OCI-LY1 (cell line): ENCODE measurements around the gene DENND5A.

Experiments
- H2AFZ ChIP-seq: fragments of 200-600 bp; sonication (generic), shearing (Covaris generic); 2 replicates; pipeline ENCODE4 v1.6.0; 2014; ENCODE audit warnings: antibody characterized with exemption, mild to moderate bottlenecking, low read length
- H3F3A ChIP-seq: fragments of 200-600 bp; sonication (generic), shearing (Covaris generic); 2 replicates; pipeline ENCODE4 v1.6.0; 2014; ENCODE audit warnings: mild to moderate bottlenecking, antibody characterized with exemption, low read length, moderate library complexity; ENCODE audit not compliant: insufficient read depth
- H3K27ac ChIP-seq: fragments of 200-600 bp; sonication (generic); 2 replicates; pipeline ENCODE4 v1.5.1; 2014; ENCODE audit warnings: low read length, mixed run types, mild to moderate bottlenecking, low read depth; ENCODE audit not compliant: poor library complexity, severe bottlenecking
- H3K27me3 ChIP-seq: fragments of 200-600 bp; sonication (generic); 2 replicates; pipeline ENCODE4 v1.6.0; 2014; ENCODE audit warnings: antibody characterized with exemption, mild to moderate bottlenecking, low read length, moderate library complexity; ENCODE audit not compliant: insufficient read depth
- H3K36me3 ChIP-seq: fragments of 200-600 bp; sonication (generic); 2 replicates; pipeline ENCODE4 v1.6.1; 2014; ENCODE audit warnings: mild to moderate bottlenecking, antibody characterized with exemption, low read length, moderate library complexity, mixed read lengths; ENCODE audit not compliant: insufficient read depth
- H3K4me1 ChIP-seq: fragments of 200-600 bp; sonication (generic); 2 replicates; pipeline ENCODE4 v1.5.1; 2014; ENCODE audit warnings: mild to moderate bottlenecking, low read length, moderate library complexity; ENCODE audit not compliant: insufficient read depth, severe bottlenecking
- H3K4me2 ChIP-seq: fragments of 200-600 bp; sonication (generic), shearing (Covaris generic); 2 replicates; pipeline ENCODE4 v1.6.1; 2014; ENCODE audit warnings: low read length
- H3K4me3 ChIP-seq: fragments of 200-600 bp; sonication (generic); 2 replicates; pipeline ENCODE4 v1.5.1; 2014; ENCODE audit warnings: low read length, low read depth, mild to moderate bottlenecking, mixed read lengths; ENCODE audit not compliant: poor library complexity, severe bottlenecking
- H3K79me2 ChIP-seq: fragments of 200-600 bp; shearing (Covaris generic); 2 replicates; pipeline ENCODE4 v1.6.1; 2016; ENCODE audit warnings: mixed run types, low read length, mixed read lengths; ENCODE audit not compliant: insufficient read depth
- H3K9ac ChIP-seq: fragments of 200-600 bp; sonication (generic), shearing (Covaris generic); 2 replicates; pipeline ENCODE4 v1.6.1; 2014; ENCODE audit warnings: mild to moderate bottlenecking, low read length, mixed read lengths
- H3K9me2 ChIP-seq: fragments of 200-600 bp; sonication (generic), shearing (Covaris generic); 2 replicates; pipeline ENCODE4 v1.6.1; 2014; ENCODE audit warnings: low read depth, mild to moderate bottlenecking, low read length, mixed read lengths
- H3K9me3 ChIP-seq: fragments of 200-600 bp; shearing (Covaris generic); 2 replicates; pipeline ENCODE4 v1.6.1; 2014; ENCODE audit warnings: low read length, mixed read lengths
- H4K20me1 ChIP-seq: fragments of 200-600 bp; sonication (generic), shearing (Covaris generic); 2 replicates; pipeline ENCODE4 v1.6.0; 2016; ENCODE audit warnings: mild to moderate bottlenecking, low read length; ENCODE audit not compliant: insufficient read depth
- EZH2 ChIP-seq: fragments of 200-600 bp; sonication (generic), shearing (Covaris generic); IDR thresholded peaks from 2 replicates; pipeline ENCODE4 v1.8.0; 2017; ENCODE audit warnings: borderline replicate concordance, mixed run types, mild to moderate bottlenecking, antibody characterized with exemption, low read length, moderate library complexity, mixed read lengths
- TF ChIP-seq, protein P1 (sequence below): fragments of 200-600 bp; sonication (generic), shearing (Covaris generic); IDR thresholded peaks from 2 replicates; pipeline ENCODE4 v1.5.1; 2017; ENCODE audit warnings: mild to moderate bottlenecking, antibody characterized with exemption, low read length, moderate library complexity, mixed read lengths

DENND5A gene

DNA sequence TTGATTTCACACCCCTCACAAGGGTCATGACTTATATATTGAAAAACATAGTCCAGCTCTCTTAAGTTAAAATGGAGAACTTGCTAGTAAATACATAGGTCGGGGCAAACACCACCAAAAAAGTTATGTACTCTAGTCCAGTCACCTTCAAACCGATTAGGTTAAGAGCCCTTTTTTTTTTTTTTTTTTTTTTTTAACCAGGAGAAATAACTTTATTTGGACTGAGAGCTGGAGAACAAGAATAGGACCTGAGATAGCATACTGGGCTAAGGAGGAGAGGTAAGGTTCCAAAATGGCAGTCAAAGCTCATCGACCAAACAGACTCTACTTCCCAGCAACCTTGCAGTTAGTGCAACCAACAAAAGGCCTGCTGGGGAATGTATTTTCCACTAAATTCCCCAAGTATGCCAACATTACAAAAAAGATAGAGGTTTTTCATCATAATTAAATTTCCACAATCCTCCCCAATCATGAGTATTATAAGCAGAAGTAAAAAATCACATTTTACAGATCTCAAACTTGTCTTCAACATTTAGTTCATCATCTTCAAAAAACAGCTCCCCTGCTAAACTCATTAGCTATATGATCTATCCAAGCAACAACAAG is 45.4 kb upstream of the DENND5A start:
- no peak for TF ChIP-seq EZH2
- TF ChIP-seq, protein P1, sequence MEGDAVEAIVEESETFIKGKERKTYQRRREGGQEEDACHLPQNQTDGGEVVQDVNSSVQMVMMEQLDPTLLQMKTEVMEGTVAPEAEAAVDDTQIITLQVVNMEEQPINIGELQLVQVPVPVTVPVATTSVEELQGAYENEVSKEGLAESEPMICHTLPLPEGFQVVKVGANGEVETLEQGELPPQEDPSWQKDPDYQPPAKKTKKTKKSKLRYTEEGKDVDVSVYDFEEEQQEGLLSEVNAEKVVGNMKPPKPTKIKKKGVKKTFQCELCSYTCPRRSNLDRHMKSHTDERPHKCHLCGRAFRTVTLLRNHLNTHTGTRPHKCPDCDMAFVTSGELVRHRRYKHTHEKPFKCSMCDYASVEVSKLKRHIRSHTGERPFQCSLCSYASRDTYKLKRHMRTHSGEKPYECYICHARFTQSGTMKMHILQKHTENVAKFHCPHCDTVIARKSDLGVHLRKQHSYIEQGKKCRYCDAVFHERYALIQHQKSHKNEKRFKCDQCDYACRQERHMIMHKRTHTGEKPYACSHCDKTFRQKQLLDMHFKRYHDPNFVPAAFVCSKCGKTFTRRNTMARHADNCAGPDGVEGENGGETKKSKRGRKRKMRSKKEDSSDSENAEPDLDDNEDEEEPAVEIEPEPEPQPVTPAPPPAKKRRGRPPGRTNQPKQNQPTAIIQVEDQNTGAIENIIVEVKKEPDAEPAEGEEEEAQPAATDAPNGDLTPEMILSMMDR: no peak
- H3K9ac ChIP-seq: no peak overlapping the region
- no peaks in the 10 kb centered on the region for H3K27me3 ChIP-seq
- no peaks in the 10 kb centered on the region for H3F3A ChIP-seq
- H4K20me1 ChIP-seq: no peaks in the 10 kb centered on the region
- no peak overlapping the region for H3K27ac ChIP-seq
- peaks cover 32% of the 10 kb centered on the region for H3K4me1 ChIP-seq
- no peaks in the 10 kb centered on the region for H3K9me3 ChIP-seq
- H3K36me3 ChIP-seq: peaks cover 11% of the 10 kb centered on the region; the same call in 1 of the 2 replicates
- H3K4me2 ChIP-seq: no peak overlapping the region
- H3K4me3 ChIP-seq: no peak overlapping the region
- H2AFZ ChIP-seq: no peak overlapping the region
- no peaks in the 10 kb centered on the region for H3K9me2 ChIP-seq
- peaks cover 76% of the 10 kb centered on the region for H3K79me2 ChIP-seq

DNA sequence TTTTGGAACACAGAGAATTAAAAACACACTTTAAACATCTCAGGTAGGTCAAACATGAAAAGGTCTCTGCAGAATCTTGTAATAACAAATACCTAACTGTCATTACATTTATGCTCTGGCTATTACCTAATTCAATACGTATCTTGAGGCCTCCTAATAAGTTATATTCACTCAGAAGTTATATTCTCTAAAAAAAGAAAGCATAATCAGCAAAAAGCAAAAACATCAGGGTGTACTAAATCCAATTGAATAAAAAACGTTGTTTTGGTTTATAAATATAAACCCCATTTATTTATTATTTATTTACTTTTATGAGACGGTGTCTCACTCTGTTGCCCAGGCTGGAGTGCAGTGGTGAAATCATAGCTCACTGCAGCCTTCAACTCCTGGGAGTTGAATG is 39.0 kb upstream of the DENND5A start:
- TF ChIP-seq, protein P1: no peak
- TF ChIP-seq EZH2: no peak
- no peak overlapping the region for H3K4me2 ChIP-seq
- no peaks in the 10 kb centered on the region for H4K20me1 ChIP-seq
- no peaks in the 10 kb centered on the region for H3K9me3 ChIP-seq
- peaks cover 7% of the 10 kb centered on the region; the same call in 1 of the 2 replicates for H3K36me3 ChIP-seq
- no peak overlapping the region for H3K4me3 ChIP-seq
- H3K27me3 ChIP-seq: no peaks in the 10 kb centered on the region
- no peaks in the 10 kb centered on the region for H3K4me1 ChIP-seq
- no peak overlapping the region for H3K27ac ChIP-seq
- no peaks in the 10 kb centered on the region for H3F3A ChIP-seq
- no peak overlapping the region for H2AFZ ChIP-seq
- H3K9me2 ChIP-seq: no peaks in the 10 kb centered on the region
- H3K9ac ChIP-seq: no peak overlapping the region
- peaks cover 70% of the 10 kb centered on the region for H3K79me2 ChIP-seq

DNA sequence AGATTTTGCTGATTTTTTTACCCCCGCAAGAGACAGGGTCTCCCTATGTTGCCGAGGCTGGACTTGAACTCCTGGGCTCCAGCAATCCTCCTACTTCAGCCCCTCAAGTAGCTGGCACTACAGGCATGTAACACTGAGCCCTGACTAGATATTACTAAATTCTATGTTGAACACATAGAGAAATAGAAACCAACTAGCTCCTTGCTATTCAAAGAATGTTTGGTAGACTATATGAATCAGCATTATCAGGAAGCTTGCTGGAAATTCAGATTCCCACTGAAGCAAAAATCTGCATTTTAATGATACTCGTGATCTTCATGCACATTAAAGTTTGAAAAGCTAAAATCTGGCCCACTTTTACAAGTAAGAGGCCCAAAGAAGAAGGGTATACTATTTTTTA is 37.3 kb upstream of the DENND5A start:
- Histone ChIP-seq H3K4me2 (no peak overlapping the region), H3K4me1 (no peaks in the 10 kb centered on the region), H3K4me3 (no peak overlapping the region), H3K79me2 (peaks cover 56% of the 10 kb centered on the region), H4K20me1 (no peaks in the 10 kb centered on the region), H3K9me3 (no peaks in the 10 kb centered on the region), H3K27ac (no peak overlapping the region), H3K9me2 (no peaks in the 10 kb centered on the region), H3F3A (no peaks in the 10 kb centered on the region), H3K36me3 (peaks cover 18% of the 10 kb centered on the region), H3K27me3 (no peaks in the 10 kb centered on the region), H2AFZ (no peak overlapping the region), H3K9ac (no peak overlapping the region)
- TF ChIP-seq EZH2: no peak
- TF ChIP-seq, protein P1: no peak
